Ramos (cell line): Measurements from ENCODE around the gene DGUOK.

Experiments
- in situ Hi-C: fragments of 300-500 bp; cut with MboI; formaldehyde crosslinking; loops from one replicate; pipeline ENCODE4 v1.14.3; 2022; ENCODE audit warnings: low sequenced_read_pairs; ENCODE audit not compliant: unreplicated experiment

DGUOK gene

GRCh38 chr2:73944714-73945113 lies 18.0 kb downstream of the DGUOK start:
- in situ Hi-C loops: no loop called here

GRCh38 chr2:73946215-73946614 lies 19.5 kb downstream of the DGUOK start:
- in situ Hi-C loops: no loop called here

GRCh38 chr2:73946666-73947065 lies 20.0 kb downstream of the DGUOK start:
- in situ Hi-C loops: no loop called here

GRCh38 chr2:73947412-73948018 lies 20.8 kb downstream of the DGUOK start:
- in situ Hi-C loops: no loop called here

GRCh38 chr2:73949802-73950201 lies 23.1 kb downstream of the DGUOK start:
- in situ Hi-C loops: no loop called here

- in situ Hi-C loops: no loop called here
These were observed 26.1 kb downstream of the DGUOK start for GRCh38 chr2:73952499-73953446.

GRCh38 chr2:73956218-73956865 lies 29.7 kb downstream of the DGUOK start:
- in situ Hi-C loops: no loop called here

- in situ Hi-C loops: no loop called here
These were observed 34.6 kb downstream of the DGUOK start for GRCh38 chr2:73961274-73961673.

GRCh38 chr2:73961823-73962615 lies 35.3 kb downstream of the DGUOK start:
- in situ Hi-C loops: no loop called here

GRCh38 chr2:73962798-73963197 lies 36.1 kb downstream of the DGUOK start:
- in situ Hi-C loops: no loop called here

- in situ Hi-C loops: no loop called here
These were observed 36.9 kb downstream of the DGUOK start for GRCh38 chr2:73963385-73964120.

- in situ Hi-C loops: no loop called here
These were observed 37.5 kb downstream of the DGUOK start for GRCh38 chr2:73964223-73964622.

GRCh38 chr2:73965053-73965452 lies 38.4 kb downstream of the DGUOK start:
- in situ Hi-C loops: no loop called here

GRCh38 chr2:73968357-73968937 lies 41.8 kb downstream of the DGUOK start:
- in situ Hi-C loops: no loop called here

GRCh38 chr2:73969356-73969755 lies 42.7 kb downstream of the DGUOK start:
- in situ Hi-C loops: no loop called here

- in situ Hi-C loops: no loop called here
These were observed 43.6 kb downstream of the DGUOK start for GRCh38 chr2:73970141-73970803.

GRCh38 chr2:73970850-73971471 lies 44.3 kb downstream of the DGUOK start:
- in situ Hi-C loops: no loop called here

GRCh38 chr2:73971722-73972121 lies 45.0 kb downstream of the DGUOK start:
- in situ Hi-C loops: no loop called here
